Measurements from ENCODE around the gene ANGPT4. TPM values are rescaled to one million over a fixed set of nuclear protein-coding genes. Genes with fewer than 3 reads are reported as not detected.

ANGPT4 gene
- total and polyA plus RNA-seq, 2 of the 8 experiments (the other 6 are each of a cell fraction or from before 2014, with no cell fraction given), result 0.07 to 0.33 TPM

DNA sequence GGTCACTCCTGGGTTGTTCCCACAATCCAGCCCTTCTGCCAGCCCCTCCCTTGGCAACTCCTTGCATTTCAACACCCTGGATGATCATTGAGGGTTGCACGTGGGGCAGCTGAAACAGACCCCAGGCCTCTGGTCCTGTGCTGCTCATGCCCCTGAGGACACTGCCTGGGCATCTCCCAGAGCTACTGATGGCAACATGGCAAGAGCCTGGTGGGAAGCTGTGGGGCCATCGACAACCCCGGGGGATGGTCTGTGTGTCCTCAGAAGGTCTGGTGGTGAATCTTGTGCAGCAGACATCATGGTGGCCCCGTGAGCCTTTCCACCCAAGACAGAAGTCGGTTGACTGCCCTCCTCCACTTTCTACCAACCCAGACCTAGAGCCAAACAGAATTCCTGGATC is 4.9 kb upstream of the ANGPT4 start (continued):
- TF ChIP-seq POU5F1 (IDR thresholded peaks at IDR 0.05; ENCODE audit: low read depth, low read length) (no peak), EZH2 (IDR thresholded peaks at IDR 0.05; ENCODE audit: low read depth, low read length, severe bottlenecking) (no peak), MAFK (IDR thresholded peaks at IDR 0.05; ENCODE audit: low read depth, low read length) (no peak), NRF1 (IDR thresholded peaks at IDR 0.05; ENCODE audit: low read depth, low read length) (no peak), RNF2 (IDR thresholded peaks at IDR 0.05; ENCODE audit: borderline replicate concordance, low read depth, low read length, missing control alignments, poor library complexity, severe bottlenecking) (no peak)
